Measurements from ENCODE around the gene CHRNB2.

The CHRNB2 gene

DNA sequence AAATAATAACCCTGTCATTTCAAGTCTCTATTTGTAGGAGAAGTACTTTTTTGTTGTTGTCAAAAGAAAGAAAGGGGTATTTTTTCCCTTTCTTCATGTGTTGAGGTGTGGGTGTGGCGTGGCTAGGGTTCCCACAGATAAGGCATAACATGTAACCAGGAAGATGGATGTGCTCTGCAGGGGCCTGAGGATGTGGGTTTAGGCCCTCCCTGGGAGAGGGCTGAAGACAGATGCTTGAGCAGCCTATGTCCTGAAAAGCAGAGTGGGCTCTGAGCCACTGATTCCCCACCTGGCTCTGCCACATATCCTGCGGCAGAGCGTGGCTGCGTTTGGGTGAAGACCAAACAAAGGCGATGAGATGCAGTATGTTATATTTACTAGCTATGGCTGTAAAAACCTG, 54.3 kb downstream of the CHRNB2 start:
- Histone ChIP-seq H2BK120ac (ENCODE audit: low read depth, low read length) (no peak overlapping the region), H4K91ac (ENCODE audit: low read length) (no peak overlapping the region), H4K8ac (ENCODE audit: low read length) (no peak overlapping the region), H3K23ac (ENCODE audit: low read length in 2 of 2) (no peak overlapping the region), H3K4ac (ENCODE audit: low read depth in 1 of 2, low read length in 2 of 2) (no peak overlapping the region), H3K14ac (ENCODE audit: low read length in 2 of 2) (no peak overlapping the region), H2AFZ (ENCODE audit: low read depth, low read length) (no peak overlapping the region), H3K4me3 (ENCODE audit: insufficient read depth in 1 of 2, low read depth in 1 of 2, low read length in 2 of 2) (no peak overlapping the region), H3K4me2 (ENCODE audit: low read length, poor library complexity, severe bottlenecking) (no peak overlapping the region), H2BK15ac (ENCODE audit: low read depth, poor library complexity, severe bottlenecking) (no peak overlapping the region), H3K9me3 (ENCODE audit: control insufficient read depth, low read length) (no peaks in the 10 kb centered on the region), H2AK5ac (ENCODE audit: low read length, severe bottlenecking) (no peak overlapping the region), H3K27me3 (ENCODE audit: control insufficient read depth in 1 of 2, insufficient read depth in 1 of 2, low read length in 2 of 2) (no peaks in the 10 kb centered on the region), H2BK5ac (ENCODE audit: low read depth, low read length, poor library complexity, severe bottlenecking) (no peak overlapping the region), H3K27ac (ENCODE audit: low read length, poor library complexity, severe bottlenecking) (no peak overlapping the region), H3K4me1 (ENCODE audit: control insufficient read depth, insufficient read depth, low read depth, low read length) (peaks cover 8% of the 10 kb centered on the region), H2BK12ac (ENCODE audit: low read length in 2 of 2) (no peak overlapping the region), H3K9ac (ENCODE audit: low read length) (no peak overlapping the region), H3K79me1 (replicated peaks; ENCODE audit: low read length, poor library complexity, severe bottlenecking) (peaks cover 7% of the 10 kb centered on the region), H3K36me3 (ENCODE audit: control insufficient read depth in 1 of 2, insufficient read depth in 2 of 2, low read depth in 1 of 2, low read length in 2 of 2) (peaks cover 0 to 25% of the 10 kb centered on the region in 2 experiments), H3K18ac (ENCODE audit: low read depth in 1 of 2, low read length in 2 of 2) (no peak overlapping the region)
- WGBS = 97% methylated on average over 5 of the region's 5 CpGs
- no peak for DNase-seq

DNA sequence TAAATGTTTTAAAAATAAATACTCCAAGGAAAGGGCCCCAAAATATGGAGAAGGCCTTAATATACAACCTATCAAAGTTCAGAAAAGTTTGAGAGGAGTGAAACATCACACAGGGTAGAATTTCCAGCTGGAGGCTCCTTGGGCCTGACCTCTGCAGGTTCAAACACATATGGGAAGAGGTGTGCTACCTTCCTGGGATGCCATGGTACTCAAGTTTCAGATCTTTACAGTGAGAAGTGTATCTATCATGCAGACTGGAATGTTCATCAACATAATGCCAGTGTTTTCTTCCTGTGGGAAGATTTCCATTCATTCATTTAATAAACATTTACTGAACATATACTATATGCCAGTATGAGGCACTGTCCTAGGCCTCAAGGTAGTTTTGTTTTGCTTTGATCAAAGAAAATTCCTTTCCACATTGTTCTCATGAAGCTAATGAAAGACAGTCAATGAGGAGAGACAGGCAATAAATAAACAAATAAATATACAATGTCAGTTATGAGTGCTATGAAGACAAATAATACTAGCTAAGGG, 55.0 kb downstream of the CHRNB2 start:
- H4K8ac ChIP-seq (ENCODE audit: low read length) = no peak overlapping the region
- no peak overlapping the region for H3K4me2 ChIP-seq (ENCODE audit: low read length, poor library complexity, severe bottlenecking)
- H3K9me3 ChIP-seq (ENCODE audit: control insufficient read depth, low read length) = no peaks in the 10 kb centered on the region
- H2BK15ac ChIP-seq (ENCODE audit: low read depth, poor library complexity, severe bottlenecking) = no peak overlapping the region
- H3K4ac ChIP-seq (ENCODE audit: low read depth in 1 of 2, low read length in 2 of 2) = no peak overlapping the region
- no peak overlapping the region for H3K9ac ChIP-seq (ENCODE audit: low read length)
- no peak overlapping the region for H2BK12ac ChIP-seq (ENCODE audit: low read length in 2 of 2)
- H3K18ac ChIP-seq (ENCODE audit: low read depth in 1 of 2, low read length in 2 of 2) = no peak overlapping the region
- peaks cover 0 to 25% of the 10 kb centered on the region in 2 experiments for H3K36me3 ChIP-seq (ENCODE audit: control insufficient read depth in 1 of 2, insufficient read depth in 2 of 2, low read depth in 1 of 2, low read length in 2 of 2)
- H2BK120ac ChIP-seq (ENCODE audit: low read depth, low read length) = no peak overlapping the region
- no peak overlapping the region for H3K4me3 ChIP-seq (ENCODE audit: insufficient read depth in 1 of 2, low read depth in 1 of 2, low read length in 2 of 2)
- H2AFZ ChIP-seq (ENCODE audit: low read depth, low read length) = no peak overlapping the region
- no peak overlapping the region for H3K27ac ChIP-seq (ENCODE audit: low read length, poor library complexity, severe bottlenecking)
- H3K14ac ChIP-seq (ENCODE audit: low read length in 2 of 2) = no peak overlapping the region
- no peaks in the 10 kb centered on the region for H3K27me3 ChIP-seq (ENCODE audit: control insufficient read depth in 1 of 2, insufficient read depth in 1 of 2, low read length in 2 of 2)
- peaks cover 4% of the 10 kb centered on the region for H3K79me1 ChIP-seq (replicated peaks; ENCODE audit: low read length, poor library complexity, severe bottlenecking)
- peaks cover 8% of the 10 kb centered on the region for H3K4me1 ChIP-seq (ENCODE audit: control insufficient read depth, insufficient read depth, low read depth, low read length)
- H2BK5ac ChIP-seq (ENCODE audit: low read depth, low read length, poor library complexity, severe bottlenecking) = no peak overlapping the region
- H3K23ac ChIP-seq (ENCODE audit: low read length in 2 of 2) = no peak overlapping the region
- H4K91ac ChIP-seq (ENCODE audit: low read length) = no peak overlapping the region
- DNase-seq = no peak
- no peak overlapping the region for H2AK5ac ChIP-seq (ENCODE audit: low read length, severe bottlenecking)

DNA sequence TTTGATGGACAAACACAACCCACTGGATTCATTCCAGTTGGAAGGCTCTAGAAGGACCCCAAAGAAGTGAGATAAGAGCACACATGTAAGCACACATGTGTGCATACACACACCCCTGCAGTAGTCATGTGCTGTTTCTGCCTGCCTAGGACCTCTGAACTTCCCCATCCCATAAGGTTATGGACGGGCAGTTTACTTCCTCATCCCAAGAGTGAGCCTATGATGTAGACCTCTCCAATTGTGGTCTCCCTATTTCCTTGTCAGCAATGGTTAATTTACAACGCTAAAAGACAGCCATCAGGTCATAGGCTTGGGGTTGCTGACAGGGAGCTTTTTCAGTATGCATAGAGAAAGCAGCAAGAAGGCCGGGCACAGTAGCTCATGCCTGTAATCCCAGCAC, 55.8 kb downstream of the CHRNB2 start:
- Histone ChIP-seq H3K36me3 (ENCODE audit: control insufficient read depth in 1 of 2, insufficient read depth in 2 of 2, low read depth in 1 of 2, low read length in 2 of 2) (peaks cover 0 to 25% of the 10 kb centered on the region in 2 experiments), H3K4me3 (ENCODE audit: insufficient read depth in 1 of 2, low read depth in 1 of 2, low read length in 2 of 2) (no peak overlapping the region), H2BK120ac (ENCODE audit: low read depth, low read length) (no peak overlapping the region), H3K79me1 (replicated peaks; ENCODE audit: low read length, poor library complexity, severe bottlenecking) (peaks cover 3% of the 10 kb centered on the region), H3K27ac (ENCODE audit: low read length, poor library complexity, severe bottlenecking) (no peak overlapping the region), H2BK5ac (ENCODE audit: low read depth, low read length, poor library complexity, severe bottlenecking) (no peak overlapping the region), H3K4ac (ENCODE audit: low read depth in 1 of 2, low read length in 2 of 2) (no peak overlapping the region), H3K9me3 (ENCODE audit: control insufficient read depth, low read length) (no peaks in the 10 kb centered on the region), H3K4me2 (ENCODE audit: low read length, poor library complexity, severe bottlenecking) (no peak overlapping the region), H4K8ac (ENCODE audit: low read length) (no peak overlapping the region), H3K23ac (ENCODE audit: low read length in 2 of 2) (no peak overlapping the region), H3K18ac (ENCODE audit: low read depth in 1 of 2, low read length in 2 of 2) (no peak overlapping the region), H3K4me1 (ENCODE audit: control insufficient read depth, insufficient read depth, low read depth, low read length) (peaks cover 8% of the 10 kb centered on the region), H2BK15ac (ENCODE audit: low read depth, poor library complexity, severe bottlenecking) (no peak overlapping the region), H3K27me3 (ENCODE audit: control insufficient read depth in 1 of 2, insufficient read depth in 1 of 2, low read length in 2 of 2) (no peaks in the 10 kb centered on the region), H3K14ac (ENCODE audit: low read length in 2 of 2) (no peak overlapping the region), H4K91ac (ENCODE audit: low read length) (no peak overlapping the region), H3K9ac (ENCODE audit: low read length) (no peak overlapping the region), H2BK12ac (ENCODE audit: low read length in 2 of 2) (no peak overlapping the region), H2AK5ac (ENCODE audit: low read length, severe bottlenecking) (no peak overlapping the region), H2AFZ (ENCODE audit: low read depth, low read length) (no peak overlapping the region)
- 98% methylated on average over 3 of the region's 3 CpGs for WGBS
- DNase-seq = no peak

GRCh38 chr1:154624746-154625643, 57.4 kb downstream of the CHRNB2 start:
- 98% methylated on average over 8 of the region's 8 CpGs for WGBS
- no peak overlapping the region for H4K91ac ChIP-seq (ENCODE audit: low read length)

More at GRCh38 chr1:154624746-154625643, 57.4 kb downstream of the CHRNB2 start:
- Histone ChIP-seq H4K8ac (ENCODE audit: low read length) (no peak overlapping the region), H3K14ac (ENCODE audit: low read length in 2 of 2) (no peak overlapping the region), H3K18ac (ENCODE audit: low read depth in 1 of 2, low read length in 2 of 2) (no peak overlapping the region), H3K4ac (ENCODE audit: low read depth in 1 of 2, low read length in 2 of 2) (no peak overlapping the region), H3K36me3 (ENCODE audit: control insufficient read depth in 1 of 2, insufficient read depth in 2 of 2, low read depth in 1 of 2, low read length in 2 of 2) (peaks cover 0 to 18% of the 10 kb centered on the region in 2 experiments), H3K27me3 (ENCODE audit: control insufficient read depth in 1 of 2, insufficient read depth in 1 of 2, low read length in 2 of 2) (no peaks in the 10 kb centered on the region), H2AK5ac (ENCODE audit: low read length, severe bottlenecking) (no peak overlapping the region), H3K4me3 (ENCODE audit: insufficient read depth in 1 of 2, low read depth in 1 of 2, low read length in 2 of 2) (no peak overlapping the region), H2BK15ac (ENCODE audit: low read depth, poor library complexity, severe bottlenecking) (no peak overlapping the region), H2BK12ac (ENCODE audit: low read length in 2 of 2) (no peak overlapping the region), H3K27ac (ENCODE audit: low read length, poor library complexity, severe bottlenecking) (no peak overlapping the region), H2BK120ac (ENCODE audit: low read depth, low read length) (no peak overlapping the region), H3K23ac (ENCODE audit: low read length in 2 of 2) (no peak overlapping the region), H3K9me3 (ENCODE audit: control insufficient read depth, low read length) (peaks cover under 1% of the 10 kb centered on the region), H2AFZ (ENCODE audit: low read depth, low read length) (no peak overlapping the region), H2BK5ac (ENCODE audit: low read depth, low read length, poor library complexity, severe bottlenecking) (no peak overlapping the region), H3K9ac (ENCODE audit: low read length) (peak overlapping the region; percentile 22), H3K4me2 (ENCODE audit: low read length, poor library complexity, severe bottlenecking) (no peak overlapping the region), H3K4me1 (ENCODE audit: control insufficient read depth, insufficient read depth, low read depth, low read length) (peaks cover 5% of the 10 kb centered on the region), H3K79me1 (replicated peaks; ENCODE audit: low read length, poor library complexity, severe bottlenecking) (peaks cover 2% of the 10 kb centered on the region)
- peak; percentile 92 for DNase-seq
